HEK293T (cell line): Measurements from ENCODE around the gene METAP1D.

Experiments used
- CTCF ChIA-PET: fragments of 350-600 bp; formaldehyde crosslinking; extraction: SDS; loops from one replicate; lab custom pipeline; 2021; ENCODE audit warnings: antibody characterized with exemption, inconsistent platforms; lab: Yijun Ruan, JAX
- POLR2A ChIA-PET: fragments of 350-600 bp; formaldehyde crosslinking; extraction: SDS; loops from one replicate; lab custom pipeline; 2020; ENCODE audit warnings: antibody characterized with exemption, inconsistent platforms; lab: Yijun Ruan, JAX
- DNase-seq: peaks from one replicate; pipeline ENCODE4 v3.0.0; 2012; ENCODE audit warnings: mixed read lengths; ENCODE audit errors: extremely low spot score
- ARNT ChIP-seq: fragments of 450-650 bp; IDR thresholded peaks from 2 replicates; pipeline ENCODE4 v1.6.1; 2017; ENCODE audit warnings: mild to moderate bottlenecking
- BHLHE40 ChIP-seq: fragments of 450-650 bp; IDR thresholded peaks from 2 replicates; pipeline ENCODE4 v1.6.1; 2016; ENCODE audit warnings: mild to moderate bottlenecking, moderate library complexity, borderline replicate concordance
- CTBP1 ChIP-seq: fragments of 450-650 bp; IDR thresholded peaks from 2 replicates; pipeline ENCODE4 v1.6.1; 2016; ENCODE audit warnings: borderline replicate concordance
- ELF4 ChIP-seq: fragments of 450-650 bp; IDR thresholded peaks from 2 replicates; pipeline ENCODE4 v1.6.1; 2017; ENCODE audit warnings: antibody characterized with exemption
- FOXA1 ChIP-seq: fragments of 450-650 bp; IDR thresholded peaks from 2 replicates; pipeline ENCODE4 v1.6.1; 2016; ENCODE audit warnings: mild to moderate bottlenecking
- FOXK2 ChIP-seq: fragments of 450-650 bp; IDR thresholded peaks from 2 replicates; pipeline ENCODE4 v1.6.1; 2016; ENCODE audit warnings: mild to moderate bottlenecking
- FOXM1 ChIP-seq: fragments of 450-650 bp; IDR thresholded peaks from 2 replicates; pipeline ENCODE4 v1.6.1; 2017; ENCODE audit warnings: mild to moderate bottlenecking, borderline replicate concordance
- HDGF ChIP-seq: fragments of 450-650 bp; IDR thresholded peaks from 2 replicates; pipeline ENCODE4 v1.6.1; 2017; ENCODE audit warnings: antibody characterized with exemption, borderline replicate concordance
- L3MBTL2 ChIP-seq: fragments of 450-650 bp; conservative IDR thresholded peaks from 2 replicates; pipeline ENCODE4 v1.6.1; 2016; ENCODE audit warnings: mild to moderate bottlenecking
- LEF1 ChIP-seq: fragments of 450-650 bp; IDR thresholded peaks from 2 replicates; pipeline ENCODE4 v1.6.1; 2017; ENCODE audit warnings: mild to moderate bottlenecking, borderline replicate concordance
- NFRKB ChIP-seq: fragments of 450-650 bp; IDR thresholded peaks from 2 replicates; pipeline ENCODE4 v1.6.1; 2016; ENCODE audit warnings: mild to moderate bottlenecking, moderate library complexity
- SP1 ChIP-seq: fragments of 450-650 bp; IDR thresholded peaks from 2 replicates; pipeline ENCODE4 v1.6.1; 2017
- SUZ12 ChIP-seq: fragments of 450-650 bp; IDR thresholded peaks from 2 replicates; pipeline ENCODE4 v1.6.1; 2016; ENCODE audit warnings: mild to moderate bottlenecking
- TARDBP ChIP-seq: fragments of 450-650 bp; IDR thresholded peaks from 2 replicates; pipeline ENCODE4 v1.6.1; 2016
- ZNF384 ChIP-seq: fragments of 450-650 bp; IDR thresholded peaks from 2 replicates; pipeline ENCODE4 v1.6.1; 2016
- TF ChIP-seq, protein P1 (sequence below): fragments of 450-650 bp; IDR thresholded peaks from 2 replicates; pipeline ENCODE4 v1.6.1; 2016

Gene METAP1D

GRCh38 chr2:172073518-172073917 lies 73.8 kb downstream of the METAP1D start:
- CTCF ChIA-PET, result interaction anchor here (1.1 kb wide), 1 partner anchor 8 kb away, joined by 3 read pairs; no protein-coding TSS in a partner anchor

DNA sequence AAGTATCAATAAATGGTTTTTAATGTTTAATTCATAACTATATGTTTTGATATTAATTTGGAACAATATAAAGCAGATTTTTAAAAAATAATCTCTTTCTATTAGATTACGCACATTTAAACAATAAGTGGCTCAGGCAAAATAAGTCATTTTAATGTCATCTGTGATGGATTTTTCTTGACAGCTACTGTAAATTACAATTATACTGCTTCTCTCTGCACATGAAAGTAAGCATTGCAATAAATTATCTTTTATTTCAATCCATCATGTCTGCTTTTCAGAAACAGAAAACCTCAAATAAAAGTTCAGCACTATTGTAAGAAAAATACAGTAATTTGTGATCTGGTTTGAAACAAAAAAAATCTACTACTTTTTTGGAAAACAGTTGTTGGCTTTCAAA lies 74.5 kb downstream of the METAP1D start:
- POLR2A ChIA-PET, result interaction anchor here (1.0 kb wide), 1 partner anchor 21 kb away, joined by 3 read pairs; no protein-coding TSS in a partner anchor
- CTCF ChIA-PET, result no interaction called here
- TF ChIP-seq ARNT (no peak), LEF1 (0 out of 2 replicates have a peak, but pooled peaks have one; percentile 69), FOXA1 (no peak), CTBP1 (peak; percentile 44; the same call in 1 of the 2 replicates)
- TF ChIP-seq, protein P1, sequence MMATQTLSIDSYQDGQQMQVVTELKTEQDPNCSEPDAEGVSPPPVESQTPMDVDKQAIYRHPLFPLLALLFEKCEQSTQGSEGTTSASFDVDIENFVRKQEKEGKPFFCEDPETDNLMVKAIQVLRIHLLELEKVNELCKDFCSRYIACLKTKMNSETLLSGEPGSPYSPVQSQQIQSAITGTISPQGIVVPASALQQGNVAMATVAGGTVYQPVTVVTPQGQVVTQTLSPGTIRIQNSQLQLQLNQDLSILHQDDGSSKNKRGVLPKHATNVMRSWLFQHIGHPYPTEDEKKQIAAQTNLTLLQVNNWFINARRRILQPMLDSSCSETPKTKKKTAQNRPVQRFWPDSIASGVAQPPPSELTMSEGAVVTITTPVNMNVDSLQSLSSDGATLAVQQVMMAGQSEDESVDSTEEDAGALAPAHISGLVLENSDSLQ, result peak; percentile 93
- no peak for DNase-seq

More at GRCh38 chr2:172073518-172073917, 73.8 kb downstream of the METAP1D start:
- TF ChIP-seq BHLHE40, result no peak
- TF ChIP-seq ELF4, result no peak
- TF ChIP-seq HDGF, result no peak
- TF ChIP-seq FOXA1, result no peak
- no peak for TF ChIP-seq TARDBP
- TF ChIP-seq CTBP1, result no peak
- POLR2A ChIA-PET, result interaction anchor here (0.6 to 1.0 kb wide), 3 partner anchors 12 to 22 kb away, joined by 3 read pairs; partner anchors contain the start of gene DLX1
- DNase-seq, result no peak

DNA sequence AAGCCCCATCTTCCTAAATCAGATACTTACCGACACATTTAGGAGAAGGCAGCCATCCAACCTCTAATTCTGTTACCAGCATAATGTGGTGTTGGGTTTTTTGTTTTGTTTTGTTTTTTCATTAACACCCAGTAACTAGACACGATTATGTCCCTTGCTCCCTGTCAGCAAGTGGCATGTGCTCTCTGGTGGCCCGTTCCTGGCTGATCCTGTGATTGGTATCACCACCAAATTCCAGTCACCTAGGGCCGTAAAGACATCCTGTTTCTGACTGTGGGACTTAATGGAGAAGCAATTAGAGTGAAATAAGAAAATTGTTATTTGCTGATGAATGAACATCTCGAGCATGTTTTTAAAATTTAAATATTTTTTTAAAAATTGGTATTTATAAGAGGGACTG lies 79.7 kb downstream of the METAP1D start:
- DNase-seq, result no peak
- CTCF ChIA-PET, result no interaction called here
- TF ChIP-seq LEF1 (no peak), BHLHE40 (no peak)
- POLR2A ChIA-PET, result no interaction called here

GRCh38 chr2:172079838-172080640 lies 80.3 kb downstream of the METAP1D start:
- ChIA-PET CTCF (no interaction called here), POLR2A (no interaction called here)
- TF ChIP-seq L3MBTL2 (no peak), CTBP1 (no peak), HDGF (no peak), BHLHE40 (no peak), SUZ12 (no peak), TARDBP (no peak), ZNF384 (no peak), LEF1 (no peak), SP1 (no peak), FOXK2 (no peak), FOXA1 (no peak), ARNT (no peak)
- TF ChIP-seq, protein P1, result no peak

GRCh38 chr2:172080641-172081220 lies 81.0 kb downstream of the METAP1D start:
- CTCF ChIA-PET, result interaction anchor here (1.4 kb wide), 1 partner anchor 8 kb away, joined by 3 read pairs; no protein-coding TSS in a partner anchor
- POLR2A ChIA-PET, result interaction anchor here (1.2 to 7.8 kb wide), 2 partner anchors 17 to 43 kb away, joined by 3 to 135 read pairs; no protein-coding TSS in a partner anchor
- TF ChIP-seq FOXM1 (no peak), ARNT (no peak), ELF4 (no peak), NFRKB (no peak), L3MBTL2 (no peak), CTBP1 (no peak), SUZ12 (no peak), BHLHE40 (no peak)
- DNase-seq, result no peak

More at GRCh38 chr2:172079838-172080640, 80.3 kb downstream of the METAP1D start:
- no peak for DNase-seq

DNA sequence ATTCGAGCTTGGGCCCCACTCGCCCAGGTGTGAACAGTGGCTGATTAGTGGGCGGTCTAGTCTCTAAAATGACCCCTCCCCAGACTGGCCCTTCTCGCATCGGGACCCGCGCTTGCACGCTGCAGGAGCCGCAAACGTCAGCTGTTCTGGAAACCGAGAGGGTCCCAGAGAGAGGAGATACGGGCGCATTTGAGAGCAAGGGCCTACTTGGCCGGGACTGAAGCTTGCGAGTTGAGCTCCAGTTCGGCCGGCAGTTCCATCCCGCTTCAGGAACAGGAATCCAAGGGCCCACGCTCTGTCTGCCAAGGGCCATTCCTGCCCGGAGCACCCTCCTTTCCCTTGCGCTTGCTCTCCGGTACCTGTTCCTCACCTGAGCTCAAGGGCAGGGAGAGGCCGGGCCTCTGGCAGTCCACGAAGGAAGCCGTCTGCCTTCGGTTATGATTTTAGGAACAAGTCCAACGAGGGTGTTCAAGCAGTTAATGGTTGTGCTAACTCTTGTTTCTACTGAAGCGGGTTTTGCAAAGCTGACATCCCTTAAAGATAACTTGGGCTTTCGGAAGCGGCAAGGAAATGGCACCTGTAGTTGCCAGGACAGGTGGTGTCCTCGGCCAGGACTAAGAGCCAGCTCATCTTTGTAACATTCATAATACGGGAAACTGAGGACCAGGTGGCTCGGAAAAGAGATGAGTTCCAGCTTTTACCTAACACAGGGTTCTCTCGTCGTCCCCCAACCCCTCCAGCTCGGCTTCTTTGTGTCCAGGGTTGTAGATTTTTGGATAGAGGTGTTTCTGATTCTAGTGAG lies 81.7 kb downstream of the METAP1D start:
- no peak for TF ChIP-seq LEF1
- no peak for TF ChIP-seq ELF4
- ChIA-PET CTCF (interaction anchor here (1.4 kb wide), 1 partner anchor 9 kb away, joined by 3 read pairs; no protein-coding TSS in a partner anchor), POLR2A (interaction anchor here (1.2 to 7.8 kb wide), 2 partner anchors 16 to 43 kb away, joined by 3 to 135 read pairs; no protein-coding TSS in a partner anchor)
- DNase-seq, result no peak
